ENCODE results near the gene NFATC2. TPM values are rescaled to one million over a fixed set of nuclear protein-coding genes. Genes with fewer than 3 reads are reported as not detected.
"Not testable (repeated sequence)": the region's sequence is repeated elsewhere in the genome, so short reads cannot be mapped to it uniquely, and the experiment has no call there.

The NFATC2 gene
- total RNA-seq, 1 donor from 2014 or later, result 0.76 TPM

- no peak for ATAC-seq
Measured at GRCh38 chr20:51469578-51470498, 72.7 kb downstream of the NFATC2 start.

DNA sequence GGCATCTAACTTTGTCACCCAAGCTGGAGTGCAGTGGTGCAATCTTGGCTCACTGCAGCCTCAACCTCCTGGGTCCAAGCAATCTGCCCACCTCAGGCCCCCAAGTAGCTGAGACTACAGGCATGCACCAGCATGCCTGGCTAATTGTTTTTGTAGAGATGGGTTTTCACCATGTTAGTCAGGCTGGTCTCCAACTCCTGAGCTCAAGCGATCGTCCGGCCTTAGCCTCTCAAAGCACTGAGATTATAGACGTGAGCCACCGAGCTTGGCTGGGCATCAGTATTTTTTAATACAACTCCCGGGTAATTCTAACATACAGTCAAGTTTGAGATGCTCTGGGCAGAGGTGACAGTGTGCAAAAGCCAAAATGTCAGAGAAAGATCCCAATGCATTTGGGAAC lies 73.5 kb downstream of the NFATC2 start:
- no peak for ATAC-seq

- no peak for ATAC-seq
Measured at GRCh38 chr20:51468636-51469035, 73.9 kb downstream of the NFATC2 start.

DNA sequence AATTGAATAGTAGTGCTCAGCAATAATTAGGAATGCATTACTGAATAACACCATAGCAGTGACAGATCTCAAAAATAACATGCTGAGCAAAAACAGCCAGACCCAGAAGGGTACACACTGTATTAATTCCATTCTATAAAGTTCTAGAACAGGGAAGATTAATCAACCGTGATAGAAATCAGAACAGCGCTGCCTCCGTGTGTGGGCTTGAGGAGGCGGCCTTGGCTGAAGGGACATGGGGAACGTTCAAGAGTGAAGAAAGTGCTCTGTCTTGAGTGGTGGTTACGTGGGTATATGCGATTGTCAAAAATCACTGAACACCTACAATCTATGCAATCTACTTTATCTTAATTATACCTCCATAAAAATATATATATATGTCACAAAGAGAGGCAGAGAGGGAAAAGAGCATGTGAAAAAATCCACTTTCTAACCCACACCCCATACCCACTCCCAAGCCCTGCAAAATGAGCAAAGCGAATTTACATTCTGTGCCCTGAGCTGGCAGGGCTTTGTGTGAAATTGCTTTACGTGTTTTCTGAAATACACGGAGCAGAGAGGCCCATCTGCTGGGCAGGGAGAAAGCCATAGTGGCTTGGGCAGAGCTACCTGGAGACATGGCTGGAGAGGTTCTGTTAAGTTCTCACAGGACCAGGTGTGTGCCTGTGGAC lies 74.4 kb downstream of the NFATC2 start:
- ATAC-seq, result no peak

DNA sequence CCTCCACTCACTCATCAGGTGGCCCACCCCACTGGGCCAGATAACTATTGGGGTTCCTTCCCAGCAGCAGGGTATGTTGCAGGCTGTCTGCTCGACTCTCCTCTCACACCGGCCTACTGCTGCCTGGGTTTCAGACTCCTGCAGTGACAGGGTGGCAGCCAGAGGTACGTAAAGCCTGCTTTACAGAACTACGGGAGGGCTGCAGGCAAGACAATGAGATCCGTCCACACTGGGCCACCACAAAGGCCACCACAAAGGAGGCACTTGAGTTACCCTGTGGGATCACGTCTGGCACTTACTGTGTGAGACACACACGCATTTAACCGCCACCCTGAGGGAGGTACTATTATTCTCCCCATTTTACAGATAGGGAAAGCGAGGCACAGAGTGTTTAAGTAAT lies 78.5 kb downstream of the NFATC2 start:
- ATAC-seq, result no peak

GRCh38 chr20:51463560-51463959 lies 79.0 kb downstream of the NFATC2 start:
- ATAC-seq, result no peak

DNA sequence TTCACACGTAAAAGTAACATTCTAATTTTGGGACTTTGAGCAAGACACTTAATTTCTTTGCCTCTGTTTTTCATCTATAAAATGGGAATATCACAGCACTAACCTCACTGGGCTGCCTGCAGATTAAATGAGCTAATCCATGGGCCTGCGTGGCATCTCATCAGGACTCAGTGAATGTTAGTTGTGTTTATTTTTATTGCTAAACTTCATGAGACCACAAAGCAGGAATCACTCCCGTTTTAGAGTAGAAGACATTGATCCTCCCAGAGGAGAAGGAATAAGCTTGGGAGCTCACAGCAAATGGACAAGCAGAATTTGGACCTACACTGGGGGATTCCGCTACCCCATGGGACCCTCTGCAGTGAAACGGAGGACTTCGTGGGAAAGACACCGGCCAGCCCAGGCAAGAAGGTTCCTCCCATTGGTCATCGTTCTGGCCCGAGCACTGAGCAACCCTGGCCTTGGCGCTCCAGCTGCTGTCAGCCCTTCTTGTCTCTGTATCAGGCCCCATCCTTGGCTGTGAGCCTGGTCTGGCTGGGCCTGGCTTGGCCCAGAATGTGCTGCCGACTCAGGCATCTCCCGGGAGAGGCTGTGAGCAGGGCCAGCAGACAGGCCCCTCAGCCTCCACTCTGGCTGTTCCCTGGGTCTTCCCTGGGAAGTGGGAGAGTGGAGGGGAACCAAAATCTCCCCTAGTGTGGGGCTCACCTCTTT lies 79.8 kb downstream of the NFATC2 start:
- peak; percentile 41 for ATAC-seq

DNA sequence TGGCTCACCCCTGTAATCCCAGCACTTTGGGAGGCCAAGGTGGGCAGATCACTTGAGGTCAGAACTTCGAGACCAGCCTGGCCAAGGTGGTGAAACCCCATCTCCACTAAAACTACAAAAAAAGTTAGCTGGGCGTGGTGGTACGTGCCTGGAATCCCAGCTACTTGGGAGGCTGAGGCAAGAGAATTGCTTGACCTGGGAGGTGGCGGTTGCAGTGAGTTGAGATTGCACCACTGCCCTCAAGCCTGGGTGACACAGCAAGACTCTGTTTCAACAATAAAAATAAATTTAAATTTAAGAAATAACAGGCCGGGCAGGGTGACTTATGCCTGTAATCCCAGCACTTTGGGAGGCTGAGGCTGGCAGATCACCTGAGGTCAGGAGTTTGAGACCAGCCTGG lies 80.7 kb downstream of the NFATC2 start:
- ATAC-seq, result not testable (repeated sequence)

DNA sequence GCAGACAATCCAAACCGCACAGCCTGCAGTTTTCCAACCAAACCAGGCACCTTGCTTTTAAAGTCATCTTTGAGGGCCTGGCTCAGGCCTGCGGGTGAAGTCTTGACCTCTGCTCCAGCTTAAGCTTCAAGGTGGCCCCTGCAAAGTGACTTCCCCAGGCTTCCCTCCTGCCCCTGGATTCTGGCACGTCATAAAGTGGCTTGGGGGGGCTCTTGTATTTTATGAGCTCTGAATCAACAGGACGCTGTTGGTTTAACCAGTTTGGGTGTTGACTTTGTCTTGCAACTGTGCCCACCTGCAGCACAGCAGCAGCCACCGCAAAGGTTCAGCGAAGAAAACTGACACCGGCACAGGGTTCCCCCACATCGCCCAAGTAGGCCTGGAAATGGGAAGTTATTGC lies 81.2 kb downstream of the NFATC2 start:
- no peak for ATAC-seq

DNA sequence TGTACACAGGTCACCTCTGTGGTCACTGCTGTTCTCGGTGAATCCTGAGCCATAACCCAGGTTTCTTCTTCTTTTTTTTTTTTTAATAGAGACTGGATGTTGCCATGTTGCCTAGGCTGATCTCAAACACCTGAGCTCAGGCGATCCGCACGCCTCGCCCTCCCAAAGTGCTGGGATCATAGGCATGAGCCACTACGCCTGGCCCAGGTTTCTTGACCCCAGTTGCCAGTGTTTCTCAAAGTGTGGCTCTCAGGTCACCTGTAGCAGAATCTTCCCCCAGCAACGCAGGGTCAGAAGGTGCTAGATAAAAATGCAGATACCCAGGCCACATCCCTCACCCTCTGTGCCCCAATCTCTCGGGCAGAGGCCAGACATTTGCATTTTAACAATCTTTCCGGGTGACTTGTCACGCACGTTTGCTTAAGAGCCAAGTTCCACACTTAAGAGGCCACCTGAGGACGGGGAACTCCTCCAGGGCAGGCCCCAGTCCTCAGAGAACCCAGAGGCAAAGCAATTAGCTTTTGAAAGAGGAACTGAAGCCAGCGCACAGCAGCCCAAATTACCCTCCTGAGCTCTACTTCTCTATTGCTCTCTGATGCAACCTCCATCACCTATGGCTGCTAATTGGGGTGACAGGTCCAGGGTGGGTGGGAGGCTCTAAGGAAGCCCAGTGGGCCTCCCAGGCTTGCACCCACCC lies 81.8 kb downstream of the NFATC2 start:
- no peak for ATAC-seq

DNA sequence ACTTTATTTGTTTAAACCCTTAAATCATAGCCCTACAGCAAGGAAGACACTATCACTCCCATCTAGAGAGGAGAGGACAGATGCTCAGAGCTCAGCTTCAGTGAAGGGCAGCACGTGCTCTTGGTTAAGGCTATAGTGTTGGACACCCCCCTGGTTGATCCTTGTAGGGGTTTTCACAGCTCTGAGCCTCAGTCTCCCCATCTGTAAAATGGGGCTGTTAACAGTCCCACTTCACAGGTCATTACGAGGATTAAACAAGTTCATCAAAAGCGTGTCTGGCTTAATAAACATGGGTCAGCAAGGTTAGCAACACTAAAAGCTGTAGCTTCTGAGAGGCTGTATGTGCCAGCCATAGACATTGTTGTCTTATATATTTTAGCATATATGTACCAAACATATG lies 82.4 kb downstream of the NFATC2 start:
- ATAC-seq, result no peak

- no peak for ATAC-seq
Measured at GRCh38 chr20:51458751-51459439, 83.6 kb downstream of the NFATC2 start.

- ATAC-seq, result peak; percentile 70
Measured at GRCh38 chr20:51457533-51457932, 85.0 kb downstream of the NFATC2 start.

GRCh38 chr20:51456511-51457509 lies 85.7 kb downstream of the NFATC2 start:
- ATAC-seq, result peak; percentile 89

DNA sequence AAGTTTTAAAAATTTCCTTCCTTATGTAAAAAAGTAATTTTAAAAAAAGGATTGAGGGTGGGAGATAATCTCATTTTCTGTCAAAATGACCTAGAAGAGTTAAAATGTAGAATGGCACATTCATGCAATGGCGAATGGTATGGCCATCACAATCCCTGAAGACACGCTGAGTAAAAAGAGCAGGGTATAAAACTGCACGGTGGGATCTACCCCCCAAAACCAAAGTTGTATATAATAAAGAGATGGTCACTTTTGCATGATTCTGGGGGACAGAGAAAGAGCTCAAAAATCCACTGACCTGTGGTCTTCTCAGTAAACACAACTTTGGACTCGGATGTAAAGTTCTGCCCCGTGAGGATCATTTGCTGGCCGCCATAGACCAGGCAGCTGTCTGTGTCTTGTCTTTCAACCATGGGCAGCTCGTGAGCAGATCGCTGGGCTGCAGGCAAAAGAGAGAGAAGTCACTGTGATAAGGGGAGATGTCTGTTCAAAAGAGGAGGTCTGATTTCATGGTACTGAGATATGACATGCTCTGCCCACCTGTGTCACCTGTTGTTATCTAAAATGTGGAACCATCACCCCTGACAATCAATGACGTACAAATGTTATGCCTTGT lies 88.2 kb downstream of the NFATC2 start:
- ATAC-seq, result no peak

DNA sequence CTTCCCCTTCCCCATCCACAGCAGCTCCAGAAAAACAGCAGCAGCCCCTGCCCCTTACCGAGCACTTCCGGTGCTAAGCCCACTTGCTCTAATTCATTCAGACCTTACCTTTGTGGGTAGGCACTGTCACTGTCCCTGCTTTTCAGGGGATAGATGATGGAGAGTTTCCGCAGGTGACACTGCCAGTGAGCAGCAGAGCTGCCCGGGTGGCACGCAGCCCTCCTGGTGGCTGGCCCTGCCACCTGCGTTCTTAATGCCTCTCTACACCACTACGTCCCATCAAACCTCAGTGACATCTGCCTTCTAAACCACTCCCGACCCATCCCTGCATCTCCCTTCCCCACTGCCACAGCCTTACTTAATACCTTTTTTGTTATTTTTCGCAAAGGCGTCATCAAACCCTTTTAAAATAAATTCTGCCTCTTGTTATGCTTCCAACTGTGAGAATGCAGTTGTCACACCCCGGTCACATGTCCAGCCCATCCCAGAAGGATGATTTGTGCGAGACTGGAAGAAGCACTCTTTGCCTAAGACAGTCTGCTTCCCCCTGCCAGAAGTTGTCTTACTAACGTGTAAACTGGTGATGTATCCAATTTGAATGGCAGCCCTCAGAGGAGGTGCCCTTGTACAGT lies 89.7 kb downstream of the NFATC2 start:
- no peak for ATAC-seq

DNA sequence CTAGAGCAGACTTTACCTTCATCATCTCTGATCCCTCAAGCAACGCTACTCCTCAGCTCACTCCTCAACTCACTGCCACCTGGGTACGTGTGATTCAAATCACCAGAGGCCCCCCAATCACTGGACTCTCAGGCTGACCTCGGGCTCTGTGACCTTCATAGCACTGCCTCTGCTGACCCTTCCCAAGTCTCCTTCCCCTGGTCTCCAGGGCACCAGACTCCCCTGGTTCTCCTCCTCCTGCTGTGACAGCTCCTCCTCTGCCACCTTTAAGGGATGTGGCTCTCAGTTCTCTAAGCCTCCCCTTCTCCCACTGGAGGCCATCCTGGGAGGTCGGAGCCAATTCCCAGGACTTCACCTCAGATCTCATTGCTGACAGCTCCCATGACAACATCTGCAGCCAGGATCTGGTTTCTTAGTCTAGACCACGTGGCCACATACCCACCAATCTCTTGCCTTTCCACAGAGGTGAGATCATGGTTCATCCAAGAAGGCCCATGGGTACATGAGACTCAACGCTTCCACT lies 90.4 kb downstream of the NFATC2 start:
- no peak for ATAC-seq

- no peak for ATAC-seq
Measured at GRCh38 chr20:51451484-51451883, 91.0 kb downstream of the NFATC2 start.

DNA sequence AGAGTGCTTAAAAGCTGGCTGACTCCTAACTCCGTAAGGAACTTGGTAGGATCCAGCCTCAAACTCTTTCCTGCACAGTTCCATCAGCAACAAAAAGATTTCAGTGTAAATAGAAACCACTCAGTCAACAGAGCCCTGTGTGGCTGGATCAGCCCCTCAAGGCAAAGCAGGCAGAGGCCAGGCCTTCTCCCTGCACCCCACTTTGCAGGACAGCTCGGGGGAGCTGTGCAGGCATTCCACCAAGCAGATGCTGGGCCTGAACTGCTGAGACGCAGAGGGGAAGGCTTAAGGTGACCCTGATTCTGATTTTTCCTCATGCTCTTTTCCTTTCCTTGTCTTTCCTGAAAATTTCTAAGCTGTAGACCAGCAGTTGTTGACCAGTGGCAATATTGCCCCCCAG lies 91.5 kb downstream of the NFATC2 start:
- no peak for ATAC-seq

Data from esophagus mucosa (tissue), 1 donor.